Astrocyte (in vitro differentiated cells and primary cell): ENCODE results near the gene ZP1.

Source experiments
- CTCF ChIP-seq: IDR thresholded peaks from 2 replicates; pipeline ENCODE4 v1.5.1; 2011; ENCODE audit warnings: low read depth, mild to moderate bottlenecking, inconsistent platforms, low read length, moderate library complexity; ENCODE audit not compliant: insufficient read depth
- EZH2 ChIP-seq: IDR thresholded peaks from 2 replicates; pipeline ENCODE4 v1.6.1; 2012; ENCODE audit warnings: mild to moderate bottlenecking, low read length, inconsistent platforms; ENCODE audit not compliant: insufficient read depth

- no peak for TF ChIP-seq CTCF
- no peak for TF ChIP-seq EZH2
These were observed 23.1 kb upstream of the ZP1 start for GRCh38 chr11:60844045-60844869.
